Kidney epithelial cell (primary cell): Measurements from ENCODE around the gene VASN. TPM values are rescaled to one million over a fixed set of nuclear protein-coding genes. Genes with fewer than 3 reads are reported as not detected.

Experiments
- DNase-seq: peaks from one replicate; pipeline ENCODE4 v3.0.0-alpha.2; 2010; ENCODE audit warnings: low read depth
- H3K27me3 ChIP-seq: 2 replicates; pipeline ENCODE4 v1.6.0; 2011; ENCODE audit warnings: low read length; ENCODE audit not compliant: control insufficient read depth, insufficient read depth
- H3K36me3 ChIP-seq: 2 replicates; pipeline ENCODE4 v1.5.1; 2011; ENCODE audit warnings: low read length; ENCODE audit not compliant: control insufficient read depth, insufficient read depth
- H3K4me3 ChIP-seq: 2 replicates; pipeline ENCODE4 v1.5.1; 2011; ENCODE audit warnings: low read depth, mild to moderate bottlenecking, control low read depth, low read length
- total RNA-seq: library from RNA; depleted of rRNA; stranded (reverse); fragments of >200 nt; gene quantifications from 2 replicates; pipeline ENCODE4 v1.2.3, GENCODE V29; 2015
- TF ChIP-seq, protein P1 (sequence below): IDR thresholded peaks from 2 replicates; pipeline ENCODE4 v1.5.1; 2011; ENCODE audit warnings: mild to moderate bottlenecking, moderate library complexity, low read length, control low read depth, inconsistent platforms; ENCODE audit not compliant: insufficient read depth, poor library complexity, severe bottlenecking

The VASN gene
- total RNA-seq, 1 donor from 2014 or later, result 60.4 TPM

GRCh38 chr16:4381935-4382794 is 10.5 kb downstream of the VASN start:
- no peaks in the 10 kb centered on the region for H3K27me3 ChIP-seq
- H3K4me3 ChIP-seq, result no peak overlapping the region
- H3K36me3 ChIP-seq, result peaks cover 3% of the 10 kb centered on the region
- DNase-seq, result no peak
- TF ChIP-seq, protein P1, sequence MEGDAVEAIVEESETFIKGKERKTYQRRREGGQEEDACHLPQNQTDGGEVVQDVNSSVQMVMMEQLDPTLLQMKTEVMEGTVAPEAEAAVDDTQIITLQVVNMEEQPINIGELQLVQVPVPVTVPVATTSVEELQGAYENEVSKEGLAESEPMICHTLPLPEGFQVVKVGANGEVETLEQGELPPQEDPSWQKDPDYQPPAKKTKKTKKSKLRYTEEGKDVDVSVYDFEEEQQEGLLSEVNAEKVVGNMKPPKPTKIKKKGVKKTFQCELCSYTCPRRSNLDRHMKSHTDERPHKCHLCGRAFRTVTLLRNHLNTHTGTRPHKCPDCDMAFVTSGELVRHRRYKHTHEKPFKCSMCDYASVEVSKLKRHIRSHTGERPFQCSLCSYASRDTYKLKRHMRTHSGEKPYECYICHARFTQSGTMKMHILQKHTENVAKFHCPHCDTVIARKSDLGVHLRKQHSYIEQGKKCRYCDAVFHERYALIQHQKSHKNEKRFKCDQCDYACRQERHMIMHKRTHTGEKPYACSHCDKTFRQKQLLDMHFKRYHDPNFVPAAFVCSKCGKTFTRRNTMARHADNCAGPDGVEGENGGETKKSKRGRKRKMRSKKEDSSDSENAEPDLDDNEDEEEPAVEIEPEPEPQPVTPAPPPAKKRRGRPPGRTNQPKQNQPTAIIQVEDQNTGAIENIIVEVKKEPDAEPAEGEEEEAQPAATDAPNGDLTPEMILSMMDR, result no peak

DNA sequence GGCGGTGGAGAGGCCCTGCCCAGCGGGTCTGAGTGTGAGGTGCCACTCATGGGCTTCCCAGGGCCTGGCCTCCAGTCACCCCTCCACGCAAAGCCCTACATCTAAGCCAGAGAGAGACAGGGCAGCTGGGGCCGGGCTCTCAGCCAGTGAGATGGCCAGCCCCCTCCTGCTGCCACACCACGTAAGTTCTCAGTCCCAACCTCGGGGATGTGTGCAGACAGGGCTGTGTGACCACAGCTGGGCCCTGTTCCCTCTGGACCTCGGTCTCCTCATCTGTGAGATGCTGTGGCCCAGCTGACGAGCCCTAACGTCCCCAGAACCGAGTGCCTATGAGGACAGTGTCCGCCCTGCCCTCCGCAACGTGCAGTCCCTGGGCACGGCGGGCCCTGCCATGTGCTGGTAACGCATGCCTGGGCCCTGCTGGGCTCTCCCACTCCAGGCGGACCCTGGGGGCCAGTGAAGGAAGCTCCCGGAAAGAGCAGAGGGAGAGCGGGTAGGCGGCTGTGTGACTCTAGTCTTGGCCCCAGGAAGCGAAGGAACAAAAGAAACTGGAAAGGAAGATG is 11.2 kb downstream of the VASN start:
- peaks cover 3% of the 10 kb centered on the region for H3K36me3 ChIP-seq
- H3K27me3 ChIP-seq, result no peaks in the 10 kb centered on the region
- H3K4me3 ChIP-seq, result no peak overlapping the region
- DNase-seq, result no peak
- TF ChIP-seq, protein P1, result no peak

DNA sequence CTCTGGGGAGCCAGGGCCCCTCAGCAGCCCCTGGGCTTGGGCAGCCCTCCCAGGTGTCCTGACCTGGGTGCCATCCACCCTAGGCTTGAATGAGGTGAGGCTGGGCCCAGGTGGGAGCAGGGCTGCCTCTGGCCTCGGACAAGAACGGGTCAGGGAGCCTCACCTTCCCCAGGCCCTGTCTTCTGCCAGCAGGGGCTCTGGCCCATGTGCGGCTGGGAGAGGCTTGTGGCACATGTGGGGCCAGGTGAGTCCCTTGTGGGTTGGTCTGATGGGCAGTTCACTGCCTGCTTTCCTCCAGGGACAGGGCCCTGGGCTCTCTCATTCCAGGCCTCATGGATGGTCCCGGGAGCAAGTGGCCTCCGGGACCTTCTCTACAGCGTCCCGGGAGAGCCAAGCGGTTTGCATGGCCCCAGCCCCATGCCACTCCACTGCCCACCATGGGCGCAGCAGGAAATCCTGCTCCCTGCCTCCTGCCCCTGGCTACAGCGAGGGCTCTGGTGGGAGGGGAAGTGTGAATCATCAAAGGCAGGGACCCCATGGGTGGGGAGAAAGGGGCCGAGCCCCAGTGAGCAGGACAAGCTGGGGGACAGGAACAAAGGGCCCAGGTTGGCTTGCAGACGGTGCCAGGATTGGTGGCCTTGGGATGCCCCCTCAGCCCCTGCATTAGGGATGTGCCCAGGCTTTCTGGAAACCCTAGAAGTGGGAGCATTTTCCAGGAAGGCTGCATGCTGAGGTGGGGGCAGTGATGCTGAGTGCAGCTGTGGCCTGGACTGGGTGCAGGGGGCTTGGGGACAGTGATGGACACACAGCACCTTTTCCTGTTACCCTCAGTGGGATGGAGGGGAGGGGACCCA is 12.2 kb downstream of the VASN start:
- DNase-seq, result no peak
- H3K4me3 ChIP-seq, result no peak overlapping the region
- TF ChIP-seq, protein P1, result no peak
- H3K27me3 ChIP-seq, result no peaks in the 10 kb centered on the region
- H3K36me3 ChIP-seq, result peaks cover 3% of the 10 kb centered on the region

DNA sequence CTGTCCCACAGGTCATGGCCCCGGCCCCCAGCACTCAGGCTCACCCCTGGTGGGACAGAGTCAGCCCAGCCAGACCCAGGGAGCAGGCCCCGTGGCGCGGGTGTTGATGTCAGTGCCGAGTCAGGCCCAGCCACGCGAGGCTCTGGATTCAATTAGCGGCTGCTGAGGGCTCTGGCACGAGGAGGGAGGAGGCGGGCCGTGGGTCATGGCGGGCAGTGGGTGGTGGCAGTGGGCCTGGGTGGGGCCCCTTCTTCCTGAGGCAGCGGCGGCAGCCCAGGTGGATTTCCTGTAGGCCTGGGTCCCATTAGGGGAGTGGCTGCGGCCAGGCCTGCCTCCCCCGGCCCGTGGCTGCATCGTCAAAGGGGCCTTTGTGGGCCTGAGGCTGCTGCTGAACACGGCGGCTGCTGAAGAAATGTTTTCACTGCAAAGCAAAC is 12.9 kb downstream of the VASN start:
- peaks cover 3% of the 10 kb centered on the region for H3K36me3 ChIP-seq
- TF ChIP-seq, protein P1, result no peak
- DNase-seq, result no peak

GRCh38 chr16:4385066-4385788 is 13.6 kb downstream of the VASN start:
- DNase-seq, result no peak
- Histone ChIP-seq H3K36me3 (peaks cover 3% of the 10 kb centered on the region), H3K4me3 (no peak overlapping the region), H3K27me3 (no peaks in the 10 kb centered on the region)
- TF ChIP-seq, protein P1, result no peak

More for the DNA sequence above, 12.9 kb downstream of the VASN start:
- Histone ChIP-seq H3K27me3 (no peaks in the 10 kb centered on the region), H3K4me3 (no peak overlapping the region)
